H1 (cell line): Measurements from ENCODE around the gene PIP4K2C. TPM values are rescaled to one million over a fixed set of nuclear protein-coding genes. Genes with fewer than 3 reads are reported as not detected.

ENCODE experiments used
- CTCF ChIA-PET: fragments of 300-600 bp; sonication (Branson Sonifier 250); formaldehyde crosslinking; loops from one replicate; lab custom pipeline; 2021; ENCODE audit not compliant: partially characterized antibody; lab: Charles Lee
- POLR2A ChIA-PET: fragments of 300-600 bp; sonication (Branson Sonifier 250); formaldehyde crosslinking; loops from one replicate; lab custom pipeline; 2021; ENCODE audit warnings: inconsistent platforms; ENCODE audit not compliant: partially characterized antibody; lab: Charles Lee
- DNase-seq, 2 experiments: peaks; one replicate each; pipeline versions ENCODE4 v3.0.0 to v3.0.0-alpha.2; 2010 to 2022; ENCODE audit warnings: low spot score in 2 of 2, low read depth in 1 of 2, mixed read lengths in 1 of 2
- FAIRE-seq: peaks from 2 replicates; lab custom pipeline; 2011; peaks lifted over from hg19 to GRCh38; lab: Jason Lieb, UNC
- H2AFZ ChIP-seq: 2 replicates; pipeline ENCODE4 v1.8.1; 2012; ENCODE audit warnings: low read length, inconsistent platforms
- H2AK5ac ChIP-seq: 2 replicates; pipeline ENCODE4 v1.6.1; 2013; ENCODE audit warnings: low read depth, low read length
- H2BK120ac ChIP-seq: replicated peaks from 2 replicates; pipeline ENCODE3; 2013; ENCODE audit warnings: low read depth, low read length, inconsistent platforms
- H2BK12ac ChIP-seq: 2 replicates; pipeline ENCODE4 v1.6.1; 2013; ENCODE audit warnings: low read depth, low read length
- H2BK15ac ChIP-seq: 2 replicates; pipeline ENCODE4 v1.6.1; 2013; ENCODE audit warnings: low read length
- H2BK20ac ChIP-seq: 2 replicates; pipeline ENCODE4 v1.6.1; 2013; ENCODE audit warnings: low read length
- H2BK5ac ChIP-seq: 2 replicates; pipeline ENCODE4 v1.6.1; 2013; ENCODE audit warnings: low read depth, low read length
- H3K14ac ChIP-seq: 2 replicates; pipeline ENCODE4 v1.6.1; 2013; ENCODE audit warnings: inconsistent platforms; ENCODE audit not compliant: insufficient read length
- H3K18ac ChIP-seq: 2 replicates; pipeline ENCODE4 v1.6.1; 2013; ENCODE audit warnings: low read length; ENCODE audit errors: extremely low read depth
- H3K23ac ChIP-seq: 2 replicates; pipeline ENCODE4 v1.6.1; 2013; ENCODE audit warnings: inconsistent platforms; ENCODE audit not compliant: insufficient read length
- H3K23me2 ChIP-seq: 2 replicates; pipeline ENCODE4 v1.6.1; 2013; ENCODE audit warnings: low read depth, low read length
- H3K27ac ChIP-seq: 2 replicates; pipeline ENCODE4 v1.6.1; 2011; ENCODE audit warnings: low read depth, low read length, inconsistent platforms
- H3K27me3 ChIP-seq, 4 experiments: replicated peaks in 1 of 4; 1 replicate in 1 of 4; 2 replicates in 3 of 4; pipeline versions ENCODE4 v1.6.1 to v1.8.1; 2011 to 2013; ENCODE audit warnings: low read length in 3 of 4, mild to moderate bottlenecking in 3 of 4, inconsistent platforms in 2 of 4, mixed read lengths in 2 of 4, moderate library complexity in 1 of 4; ENCODE audit not compliant: control insufficient read depth in 3 of 4, insufficient read depth in 3 of 4; ENCODE audit errors: extremely low read depth in 1 of 4
- H3K36me3 ChIP-seq, 4 experiments: 2 replicates each; pipeline versions ENCODE4 v1.6.1 to v1.8.1; 2011 to 2013; ENCODE audit warnings: mild to moderate bottlenecking in 4 of 4, low read length in 3 of 4, moderate library complexity in 2 of 4, control low read depth in 1 of 4, inconsistent platforms in 1 of 4; ENCODE audit not compliant: insufficient read depth in 4 of 4, control insufficient read depth in 2 of 4
- H3K4ac ChIP-seq: replicated peaks from 2 replicates; pipeline ENCODE3; 2013; ENCODE audit warnings: low read length, low read depth, mixed read lengths, inconsistent platforms; ENCODE audit not compliant: insufficient read length
- H3K4me1 ChIP-seq, 4 experiments: replicated peaks in 1 of 4; 1 replicate in 1 of 4; 2 replicates in 3 of 4; pipeline versions ENCODE4 v1.6.1 to v1.8.1; 2011 to 2013; ENCODE audit warnings: low read length in 3 of 4, inconsistent platforms in 2 of 4, mixed read lengths in 1 of 4; ENCODE audit not compliant: insufficient read depth in 4 of 4, control insufficient read depth in 3 of 4
- H3K4me2 ChIP-seq, 2 experiments: 2 replicates each; pipeline versions ENCODE4 v1.6.1 to v1.8.1; 2011 to 2013; ENCODE audit warnings: low read depth in 2 of 2, low read length in 2 of 2, control low read depth in 1 of 2, inconsistent platforms in 1 of 2, mild to moderate bottlenecking in 1 of 2; ENCODE audit not compliant: insufficient read depth in 1 of 2
- H3K4me3 ChIP-seq, 4 experiments: fragments of 200-600, 300-600 bp in 1 of 4; sonication (generic), shearing (Covaris generic), sonication (Bioruptor Twin) in 1 of 4; 2 replicates each; pipeline versions ENCODE4 v1.5.1 to v1.8.1; 2011 to 2016; ENCODE audit warnings: low read length in 4 of 4, low read depth in 3 of 4, control low read depth in 2 of 4, inconsistent platforms in 2 of 4, mild to moderate bottlenecking in 2 of 4, mixed read lengths in 1 of 4, moderate library complexity in 1 of 4; ENCODE audit not compliant: insufficient read depth in 2 of 4; ENCODE audit errors: extremely low read depth in 1 of 4
- H3K56ac ChIP-seq: replicated peaks from 2 replicates; pipeline ENCODE3; 2013; ENCODE audit warnings: low read depth, mild to moderate bottlenecking, mixed read lengths, low read length, inconsistent platforms; ENCODE audit not compliant: insufficient read length
- H3K79me1 ChIP-seq: 2 replicates; pipeline ENCODE4 v1.6.1; 2013; ENCODE audit warnings: low read depth, low read length, control low read depth
- H3K79me2 ChIP-seq, 2 experiments: 2 replicates each; pipeline versions ENCODE4 v1.6.1 to v1.8.1; 2012 to 2013; ENCODE audit warnings: low read length in 2 of 2, mild to moderate bottlenecking in 2 of 2, inconsistent platforms in 1 of 2; ENCODE audit not compliant: insufficient read depth in 2 of 2, control insufficient read depth in 1 of 2
- H3K9ac ChIP-seq, 4 experiments: replicated peaks in 1 of 4; 1 replicate in 1 of 4; 2 replicates in 3 of 4; pipeline versions ENCODE4 v1.6.1 to v1.8.1; 2011 to 2013; ENCODE audit warnings: low read depth in 3 of 4, low read length in 3 of 4, control low read depth in 2 of 4, mild to moderate bottlenecking in 2 of 4, moderate library complexity in 2 of 4, inconsistent platforms in 1 of 4; ENCODE audit errors: extremely low read depth in 1 of 4
- H3K9me3 ChIP-seq, 2 experiments: 2 replicates each; pipeline versions ENCODE4 v1.6.1 to v1.8.1; 2012 to 2013; ENCODE audit warnings: mild to moderate bottlenecking in 2 of 2, moderate library complexity in 2 of 2, control low read depth in 1 of 2, inconsistent platforms in 1 of 2, low read depth in 1 of 2, low read length in 1 of 2, mixed read lengths in 1 of 2; ENCODE audit not compliant: insufficient read depth in 2 of 2
- H4K20me1 ChIP-seq, 2 experiments: replicated peaks in 1 of 2; 2 replicates each; pipeline versions ENCODE3 to v1.8.1; 2011 to 2013; ENCODE audit warnings: inconsistent platforms in 2 of 2, low read length in 2 of 2, mild to moderate bottlenecking in 1 of 2; ENCODE audit not compliant: insufficient read depth in 2 of 2, control insufficient read depth in 1 of 2
- H4K5ac ChIP-seq: 2 replicates; pipeline ENCODE4 v1.6.1; 2013; ENCODE audit warnings: low read length, low read depth, mixed read lengths, inconsistent platforms; ENCODE audit not compliant: insufficient read length
- H4K8ac ChIP-seq: 2 replicates; pipeline ENCODE4 v1.8.0; 2013; ENCODE audit warnings: mild to moderate bottlenecking, moderate library complexity, low read length, inconsistent platforms; ENCODE audit not compliant: insufficient read depth; ENCODE audit errors: extremely low read depth
- H4K91ac ChIP-seq: replicated peaks from 2 replicates; pipeline ENCODE3; 2013; ENCODE audit warnings: low read length, mixed read lengths, inconsistent platforms; ENCODE audit not compliant: insufficient read length
- ATF3 ChIP-seq: IDR thresholded peaks from 2 replicates; pipeline ENCODE4 v1.6.1; 2011; ENCODE audit warnings: low read depth, mild to moderate bottlenecking, low read length; ENCODE audit not compliant: insufficient read depth
- CBX5 ChIP-seq: fragments of 300-800, 300-1000 bp; sonication (generic); IDR thresholded peaks from 2 replicates; pipeline ENCODE4 v1.7.1; 2016; ENCODE audit warnings: antibody characterized with exemption, low read length, low read depth
- CEBPB ChIP-seq: IDR thresholded peaks from 2 replicates; pipeline ENCODE4 v1.6.1; 2012; ENCODE audit warnings: low read depth, low read length
- CHD2 ChIP-seq: IDR thresholded peaks from 2 replicates; pipeline ENCODE4 v1.6.1; 2012; ENCODE audit warnings: low read length, improper control_type of control experiment
- HDAC6 ChIP-seq: IDR thresholded peaks from one replicate; pipeline ENCODE4 v1.7.1; 2012; ENCODE audit warnings: low read depth, mild to moderate bottlenecking, inconsistent platforms, low read length, moderate library complexity
- KDM1A ChIP-seq: fragments of 200-600, 300-600 bp; sonication (generic); IDR thresholded peaks from 2 replicates; pipeline ENCODE4 v1.7.1; 2016; ENCODE audit warnings: mild to moderate bottlenecking, low read length, borderline replicate concordance
- RAD21 ChIP-seq, 2 experiments: IDR thresholded peaks in 1 of 2; conservative IDR thresholded peaks in 1 of 2; 2 replicates each; pipeline ENCODE4 v1.6.1; 2011; ENCODE audit warnings: low read depth in 2 of 2, low read length in 2 of 2, improper control_type of control experiment in 1 of 2, inconsistent platforms in 1 of 2, mild to moderate bottlenecking in 1 of 2, moderate library complexity in 1 of 2
- RBBP5 ChIP-seq: IDR thresholded peaks from 2 replicates; pipeline ENCODE4 v1.7.1; 2012; ENCODE audit warnings: low read depth, mild to moderate bottlenecking, inconsistent platforms, low read length, moderate library complexity, borderline replicate concordance
- SP1 ChIP-seq: IDR thresholded peaks from 2 replicates; pipeline ENCODE4 v1.6.1; 2011; ENCODE audit warnings: low read depth, low read length
- TAF1 ChIP-seq: IDR thresholded peaks from 2 replicates; pipeline ENCODE4 v1.6.1; 2011; ENCODE audit warnings: mild to moderate bottlenecking, low read depth, low read length
- WGBS, 2 experiments: shearing (Covaris generic) in 1 of 2; methylation state at CpG; one replicate each; pipeline versions ENCODE4 v1.1.6 to v1.1.7; 2013 to 2015; ENCODE audit warnings: low lambda C conversion rate in 2 of 2, mixed read lengths in 2 of 2, inconsistent platforms in 1 of 2, low coverage in 1 of 2, missing lambda C conversion rate in 1 of 2; ENCODE audit not compliant: insufficient replicate concordance in 2 of 2, insufficient coverage in 1 of 2, insufficient read length in 1 of 2; ENCODE audit errors: extremely low coverage in 1 of 2, missing lambda C conversion rate in 1 of 2; 5-methylcytosine and 5-hydroxymethylcytosine counted together
- polyA plus RNA-seq, 7 experiments: library from polyadenylated mRNA; depleted of rRNA in 3 of 7; stranded (reverse) in 5 of 7; unstranded in 2 of 7; fragments of >200 nt in 5 of 7; fragments of 200-250 nt in 2 of 7; gene quantifications; 1 replicate in 5 of 7; 2 replicates in 1 of 7; 4 replicates in 1 of 7; pipeline versions ENCODE4 v1.2.1 to v1.2.3, GENCODE V29; 2011 to 2013; ENCODE audit warnings: missing spikeins in 2 of 7, mixed read lengths in 2 of 7
- total RNA-seq: library from RNA; stranded (reverse); fragmentation: NEBNext Ultra II Directional; extraction: Animal tissue kit (Norgen Biotek cat#: 25700); gene quantifications from 2 replicates; pipeline ENCODE4 v1.2.1, GENCODE V29; 2021

The PIP4K2C gene
- total and polyA plus RNA-seq, 2 of the 8 experiments (the other 6 are each of a cell fraction or from before 2014, with no cell fraction given) = 25.0 to 27.1 TPM

GRCh38 chr12:57552306-57552651, 38.7 kb upstream of the PIP4K2C start:
- Histone ChIP-seq H3K4me1 (peaks cover 4 to 20% (median 11%) of the 10 kb centered on the region in 4 experiments; a peak in 6 of 7 replicates), H3K27me3 (peaks cover 0 to 5% (median 3%) of the 10 kb centered on the region in 4 experiments; a peak in 2 of 7 replicates), H2AFZ (no peak overlapping the region), H3K79me1 (peaks cover 10% of the 10 kb centered on the region), H2BK15ac (no peak overlapping the region), H2BK12ac (no peak overlapping the region), H3K4ac (no peak overlapping the region), H3K9me3 (no peaks in the 10 kb centered on the region), H4K20me1 (peaks cover 7 to 9% of the 10 kb centered on the region in 2 experiments), H3K56ac (no peak overlapping the region), H3K23me2 (peaks cover 13% of the 10 kb centered on the region), H2BK5ac (no peak overlapping the region), H4K5ac (no peak overlapping the region), H3K9ac (peak overlapping the region in 1 of 4 experiments; percentile 22; a peak in 1 of 7 replicates), H4K8ac (no peak overlapping the region), H2AK5ac (no peak overlapping the region), H3K36me3 (no peaks in the 10 kb centered on the region; a peak in 1 of 8 replicates), H3K4me3 (peak overlapping the region in 2 of 4 experiments; percentile 11 to 12; a peak in 1 of 8 replicates), H3K23ac (no peak overlapping the region), H3K4me2 (peak overlapping the region; percentile 40 to 69; a peak in 3 of 4 replicates), H4K91ac (no peak overlapping the region), H3K27ac (no peak overlapping the region), H3K18ac (no peak overlapping the region), H2BK120ac (no peak overlapping the region), H3K14ac (no peak overlapping the region), H2BK20ac (no peak overlapping the region), H3K79me2 (peaks cover 0 to 34% of the 10 kb centered on the region in 2 experiments; a peak in 2 of 4 replicates)
- WGBS, 2 experiments = 86% methylated on average over 2 of the region's 2 CpGs; no CpG with 5 or more reads in 1 of the 2 experiments
- POLR2A ChIA-PET = interaction anchor here (0.6 to 2.5 kb wide), 10 partner anchors 12 to 93 kb away, joined by 3 to 9 read pairs (median 4); partner anchors contain the start of gene DDIT3
- CTCF ChIA-PET = interaction anchor here (0.6 to 3.1 kb wide), 7 partner anchors 10 to 174 kb away, joined by 3 to 26 read pairs (median 3); no protein-coding TSS in a partner anchor
- no peak for FAIRE-seq
- DNase-seq = no peak
- TF ChIP-seq HDAC6 = no peak
- TF ChIP-seq TAF1 = no peak
- no peak for TF ChIP-seq ATF3
- no peak for TF ChIP-seq CEBPB
- TF ChIP-seq KDM1A = no peak
- TF ChIP-seq RBBP5 = no peak
- TF ChIP-seq SP1 = no peak
- TF ChIP-seq CHD2 = no peak
- TF ChIP-seq CBX5 = no peak
- TF ChIP-seq RAD21 (IDR thresholded peaks at IDR 0.05 in 1 of 2, conservative IDR thresholded peaks at IDR 0.05 in 1 of 2; ENCODE audit: low read depth in 2 of 2, low read length in 2 of 2) = no peak
